Calu3 (cell line): ENCODE data around the gene ST8SIA5. TPM values are rescaled to one million over a fixed set of nuclear protein-coding genes. Genes with fewer than 3 reads are reported as not detected.

Source experiments
- BruUV-seq: library from RNA; stranded (reverse); fragments of 400-500 nt; replicated peaks from 2 replicates; lab custom pipeline; 2021; lab: Mats Ljungman, UMichigan
- CTCF ChIA-PET: fragments of 300-600 bp; sonication (Branson Sonifier 250); formaldehyde crosslinking; loops from one replicate; lab custom pipeline; 2022; ENCODE audit warnings: antibody characterized with exemption; lab: Charles Lee
- DNase-seq: peaks from one replicate; pipeline ENCODE4 v3.0.0; 2022
- H3K27ac Mint-ChIP-seq: one replicate; pipeline ENCODE4 v1.8.0; 2022; ENCODE audit warnings: mixed read lengths; ENCODE audit not compliant: unreplicated experiment
- H3K27me3 Mint-ChIP-seq: one replicate; pipeline ENCODE4 v1.8.0; 2022; ENCODE audit warnings: mixed read lengths; ENCODE audit not compliant: unreplicated experiment
- H3K36me3 Mint-ChIP-seq: one replicate; pipeline ENCODE4 v1.8.0; 2022; ENCODE audit warnings: mild to moderate bottlenecking, moderate library complexity, mixed read lengths; ENCODE audit not compliant: insufficient read depth, unreplicated experiment
- H3K4me1 Mint-ChIP-seq: one replicate; pipeline ENCODE4 v1.8.0; 2022; ENCODE audit warnings: mild to moderate bottlenecking, low read depth, mixed read lengths; ENCODE audit not compliant: unreplicated experiment
- H3K4me3 Mint-ChIP-seq: one replicate; pipeline ENCODE4 v1.8.0; 2022; ENCODE audit warnings: mild to moderate bottlenecking, low read depth, moderate library complexity, mixed read lengths; ENCODE audit not compliant: unreplicated experiment
- H3K9me3 Mint-ChIP-seq: one replicate; pipeline ENCODE4 v1.8.0; 2022; ENCODE audit warnings: low read depth, mixed read lengths; ENCODE audit not compliant: unreplicated experiment
- CTCF ChIP-seq: fragments of 200-600 bp; IDR thresholded peaks from one replicate; pipeline ENCODE4 v1.8.0; 2022; ENCODE audit warnings: antibody characterized with exemption; ENCODE audit not compliant: unreplicated experiment
- intact Hi-C: fragments of 100-400 bp; cut with micrococcal nuclease; formaldehyde crosslinking; loops from one replicate; pipeline ENCODE4 v1.10.0; 2022; ENCODE audit not compliant: unreplicated experiment
- total RNA-seq: library from RNA; stranded (reverse); gene quantifications from 2 replicates; pipeline ENCODE4 v1.2.3, GENCODE V29; 2022

ST8SIA5 gene
- total RNA-seq, 1 experiment from 2014 or later: not detected

GRCh38 chr18:46754188-46754587 is 2.7 kb downstream of the ST8SIA5 start:
- CTCF ChIA-PET: no interaction called here
- H3K36me3 Mint-ChIP-seq: no peaks in the 10 kb centered on the region
- H3K4me3 Mint-ChIP-seq: no peak overlapping the region
- no peak for DNase-seq
- no TSS peak for BruUV-seq
- H3K27ac Mint-ChIP-seq: no peak overlapping the region
- H3K4me1 Mint-ChIP-seq: no peaks in the 10 kb centered on the region
- no peaks in the 10 kb centered on the region for H3K9me3 Mint-ChIP-seq
- no peak for TF ChIP-seq CTCF
- H3K27me3 Mint-ChIP-seq: peaks cover 89% of the 10 kb centered on the region
- intact Hi-C loops: no loop called here

- CTCF ChIA-PET: no interaction called here
- no TSS peak for BruUV-seq
- H3K27me3 Mint-ChIP-seq: peaks cover 78% of the 10 kb centered on the region
- no peak for DNase-seq
- H3K4me3 Mint-ChIP-seq: no peak overlapping the region
- no peak for TF ChIP-seq CTCF
- H3K9me3 Mint-ChIP-seq: no peaks in the 10 kb centered on the region
- H3K27ac Mint-ChIP-seq: no peak overlapping the region
- intact Hi-C loops: no loop called here
- H3K4me1 Mint-ChIP-seq: no peaks in the 10 kb centered on the region
- no peaks in the 10 kb centered on the region for H3K36me3 Mint-ChIP-seq
Observed at GRCh38 chr18:46751882-46752281, 5.0 kb downstream of the ST8SIA5 start.

GRCh38 chr18:46750626-46751025 is 6.2 kb downstream of the ST8SIA5 start:
- intact Hi-C loops: no loop called here
- Mint-ChIP-seq H3K27ac (no peak overlapping the region), H3K9me3 (no peaks in the 10 kb centered on the region), H3K4me3 (no peak overlapping the region), H3K36me3 (no peaks in the 10 kb centered on the region), H3K27me3 (peaks cover 80% of the 10 kb centered on the region), H3K4me1 (no peaks in the 10 kb centered on the region)
- CTCF ChIA-PET: no interaction called here
- TF ChIP-seq CTCF: no peak
- DNase-seq: no peak
- no TSS peak for BruUV-seq

- H3K4me3 Mint-ChIP-seq: no peak overlapping the region
- intact Hi-C loops: no loop called here
- no peak overlapping the region for H3K27ac Mint-ChIP-seq
- no peaks in the 10 kb centered on the region for H3K9me3 Mint-ChIP-seq
- no peaks in the 10 kb centered on the region for H3K36me3 Mint-ChIP-seq
- no peak for TF ChIP-seq CTCF
- no TSS peak for BruUV-seq
- CTCF ChIA-PET: no interaction called here
- peaks cover 80% of the 10 kb centered on the region for H3K27me3 Mint-ChIP-seq
- no peak for DNase-seq
- H3K4me1 Mint-ChIP-seq: no peaks in the 10 kb centered on the region
Observed at GRCh38 chr18:46748466-46748865, 8.4 kb downstream of the ST8SIA5 start.
